HK-2 (cell line): ENCODE results near the gene OR7G1.
"Not testable (repeated sequence)": the region's sequence is repeated elsewhere in the genome, so short reads cannot be mapped to it uniquely, and the experiment has no call there.

ENCODE experiments used
- DNase-seq: peaks from one replicate; pipeline ENCODE4 v3.0.0-alpha.2; 2018; ENCODE audit not compliant: unreplicated experiment

OR7G1 gene

GRCh38 chr19:9078651-9079050, 36.9 kb downstream of the OR7G1 start:
- DNase-seq = no peak

GRCh38 chr19:9076901-9077300, 38.7 kb downstream of the OR7G1 start:
- DNase-seq = no peak

- DNase-seq = peak; percentile 96
These were observed 40.3 kb downstream of the OR7G1 start for GRCh38 chr19:9075064-9075949.

GRCh38 chr19:9073806-9074205, 41.8 kb downstream of the OR7G1 start:
- no peak for DNase-seq

- DNase-seq = not testable (repeated sequence)
These were observed 43.8 kb downstream of the OR7G1 start for GRCh38 chr19:9071720-9072119.

- DNase-seq = no peak
These were observed 45.5 kb downstream of the OR7G1 start for GRCh38 chr19:9070066-9070465.

GRCh38 chr19:9065457-9066014, 50.0 kb downstream of the OR7G1 start:
- no peak for DNase-seq
